ENCODE data around the gene TRIM13.
A peak's percentile ranks its signal among the peaks of the same experiment; 100 is the strongest.

GRCh38 chr13:49996951-49997895 lies at the start of gene TRIM13:
- no peak for TF ChIP-seq EZH2 (IDR thresholded peaks at IDR 0.05; ENCODE audit: low read length, unreplicated experiment)
- TF ChIP-seq CTCF (conservative IDR thresholded peaks at IDR 0.05; ENCODE audit: low read depth, low read length) = peak; percentile 77

All from PC-3 (cell line).